HepG2 (cell line): ENCODE measurements around the gene RASA4B. TPM values are rescaled to one million over a fixed set of nuclear protein-coding genes. Genes with fewer than 3 reads are reported as not detected.

Experiments
- ATAC-seq: fragments of 200-7000 bp; cut with Tn5 transposase; 3 replicates; pipeline ENCODE4 v1.9.1; 2020; ENCODE audit warnings: mild to moderate bottlenecking, moderate library complexity
- BruUV-seq: library from RNA; stranded (reverse); fragments of 400-500 nt; replicated peaks from 2 replicates; lab custom pipeline; 2021; lab: Mats Ljungman, UMichigan
- CTCF ChIA-PET: fragments of 300-600 bp; formaldehyde crosslinking; extraction: SDS; loops from one replicate; lab custom pipeline; 2021; ENCODE audit warnings: low total read pairs, inconsistent platforms, low intra/inter-chr PET ratio; lab: Yijun Ruan, JAX
- POLR2A ChIA-PET: fragments of 350-600 bp; sonication (Branson Sonifier 250); formaldehyde crosslinking; loops from one replicate; lab custom pipeline; 2020; ENCODE audit warnings: antibody characterized with exemption, inconsistent platforms; lab: Yijun Ruan, JAX
- DNase-seq: peaks from one replicate; pipeline ENCODE4 v3.0.0-alpha.2; 2015; ENCODE audit warnings: low spot score
- FAIRE-seq: peaks from 3 replicates; lab custom pipeline; 2011; peaks lifted over from hg19 to GRCh38; lab: Jason Lieb, UNC
- H2AFZ ChIP-seq: one replicate; pipeline ENCODE4 v1.6.1; 2011; ENCODE audit warnings: low read length, inconsistent platforms
- H3K27ac ChIP-seq: fragments of 300-600 bp; 3 replicates; pipeline ENCODE4 v1.8.0; 2011; ENCODE audit warnings: mixed run types, mild to moderate bottlenecking, mixed read lengths, low read length, inconsistent platforms; ENCODE audit not compliant: insufficient read depth; ENCODE audit errors: extremely low read length
- H3K27me3 ChIP-seq, 2 experiments: fragments of 200-600 bp in 1 of 2; 2 replicates in 1 of 2; 3 replicates in 1 of 2; pipeline versions ENCODE4 v1.6.0 to v1.8.0; 2011; ENCODE audit warnings: low read length in 2 of 2, mild to moderate bottlenecking in 2 of 2, moderate library complexity in 2 of 2, inconsistent platforms in 1 of 2; ENCODE audit not compliant: insufficient read depth in 2 of 2, control insufficient read depth in 1 of 2
- H3K36me3 ChIP-seq, 2 experiments: fragments of 200-600 bp in 1 of 2; replicated peaks in 1 of 2; 2 replicates in 1 of 2; 3 replicates in 1 of 2; pipeline versions ENCODE4 v1.5.1 to v1.8.0; 2011; ENCODE audit warnings: low read length in 2 of 2, inconsistent platforms in 1 of 2; ENCODE audit not compliant: insufficient read depth in 2 of 2, control insufficient read depth in 1 of 2
- H3K4me1 ChIP-seq: 2 replicates; pipeline ENCODE4 v1.5.1; 2012; ENCODE audit warnings: low read length, inconsistent platforms; ENCODE audit not compliant: insufficient read depth
- H3K4me2 ChIP-seq: 2 replicates; pipeline ENCODE4 v1.6.0; 2011; ENCODE audit warnings: low read depth, low read length, inconsistent platforms
- H3K4me3 ChIP-seq, 3 experiments: fragments of 200-600 bp in 1 of 3; sonication (generic), shearing (Covaris generic) in 1 of 3; replicated peaks in 1 of 3; 2 replicates each; pipeline ENCODE4 v1.5.1; 2011 to 2016; ENCODE audit warnings: low read length in 3 of 3, inconsistent platforms in 2 of 3, low read depth in 2 of 3, mild to moderate bottlenecking in 2 of 3, control low read depth in 1 of 3, mixed read lengths in 1 of 3; ENCODE audit not compliant: insufficient read depth in 1 of 3
- H3K79me2 ChIP-seq: one replicate; pipeline ENCODE4 v1.6.1; 2011; ENCODE audit warnings: low read length, inconsistent platforms; ENCODE audit not compliant: insufficient read depth
- H3K9ac ChIP-seq: 2 replicates; pipeline ENCODE4 v1.6.0; 2011; ENCODE audit warnings: mild to moderate bottlenecking, low read depth, low read length, inconsistent platforms; ENCODE audit not compliant: insufficient read depth
- H3K9me3 ChIP-seq: 2 replicates; pipeline ENCODE4 v1.5.1; 2012; ENCODE audit warnings: mild to moderate bottlenecking, low read length
- H4K20me1 ChIP-seq: 2 replicates; pipeline ENCODE4 v1.6.0; 2011; ENCODE audit warnings: inconsistent platforms, mild to moderate bottlenecking, low read length, moderate library complexity; ENCODE audit not compliant: insufficient read depth
- CBX2 ChIP-seq, 2 experiments: fragments of 200-600 bp in 1 of 2; sonication (generic); formaldehyde crosslinking in 1 of 2; IDR thresholded peaks; 2 replicates each; pipeline versions ENCODE4 v1.7.0 to v1.8.1; 2018 to 2022; ENCODE audit warnings: low read depth in 2 of 2, low read length in 1 of 2, mild to moderate bottlenecking in 1 of 2, missing genetic modification reagents in 1 of 2
- DPF2 ChIP-seq: sonication (generic); formaldehyde crosslinking; IDR thresholded peaks from 2 replicates; pipeline ENCODE4 v1.4.0; 2020; ENCODE audit warnings: mild to moderate bottlenecking, low read depth, missing genetic modification reagents, borderline replicate concordance
- HNRNPL ChIP-seq: fragments of 200-400 bp; formaldehyde crosslinking; IDR thresholded peaks from 2 replicates; pipeline ENCODE4 v1.6.1; 2017; ENCODE audit warnings: mild to moderate bottlenecking, low read depth, low read length
- KDM6A ChIP-seq: IDR thresholded peaks from 2 replicates; pipeline ENCODE4 v1.6.1; 2016; ENCODE audit warnings: low read depth
- MEF2D ChIP-seq: sonication (generic); formaldehyde crosslinking; IDR thresholded peaks from 2 replicates; pipeline ENCODE4 v1.5.1; 2020; ENCODE audit warnings: mild to moderate bottlenecking, missing genetic modification reagents
- SOX5 ChIP-seq: IDR thresholded peaks from 2 replicates; pipeline ENCODE4 v1.6.1; 2016; ENCODE audit warnings: borderline replicate concordance
- STAG1 ChIP-seq: sonication (generic); formaldehyde crosslinking; IDR thresholded peaks from 2 replicates; pipeline ENCODE4 v1.4.0; 2020; ENCODE audit warnings: missing genetic modification reagents
- SUZ12 ChIP-seq: fragments of 150-350 bp; IDR thresholded peaks from 2 replicates; pipeline ENCODE4 v1.6.1; 2014; ENCODE audit warnings: low read depth, low read length
- ZNF7 ChIP-seq: IDR thresholded peaks from 2 replicates; pipeline ENCODE4 v1.6.1; 2016; ENCODE audit warnings: missing biosample characterization, missing genetic modification reagents
- ZNF816 ChIP-seq: sonication (generic); formaldehyde crosslinking; IDR thresholded peaks from 2 replicates; pipeline ENCODE4 v1.8.0; 2022; ENCODE audit warnings: missing genetic modification reagents, mild to moderate bottlenecking, borderline replicate concordance
- WGBS: methylation state at CpG from one replicate; pipeline ENCODE4 v1.1.6; 2017; ENCODE audit warnings: low lambda C conversion rate; 5-methylcytosine and 5-hydroxymethylcytosine counted together
- in situ Hi-C: cut with HindIII; loops from 2 replicates; pipeline ENCODE4 v1.10.0; 2017; ENCODE audit warnings: low pct_unique_long_range_greater_than_20kb; ENCODE audit not compliant: extremely low pct_ligation_motif_present
- intact Hi-C: fragments of 100-400 bp; cut with micrococcal nuclease; formaldehyde crosslinking; loops from one replicate; pipeline ENCODE4 v1.10.0; 2022; ENCODE audit not compliant: unreplicated experiment
- polyA plus RNA-seq, 8 experiments: library from polyadenylated mRNA; depleted of rRNA in 3 of 8; stranded (reverse) in 7 of 8; unstranded in 1 of 8; fragments of >200 nt; fragmentation: Illumina TruSeq in 4 of 8; extraction: Trizol in 4 of 8; gene quantifications; 2 replicates each; pipeline versions ENCODE4 v1.2.1 to v1.2.3, GENCODE V29; 2011 to 2016; ENCODE audit warnings: low read depth in 4 of 8, missing spikeins in 1 of 8, mixed read lengths in 1 of 8; ENCODE audit not compliant: insufficient read depth in 1 of 8
- total RNA-seq, 5 experiments: library from RNA; depleted of rRNA; stranded (reverse); fragments of >200 nt; fragmentation: Illumina TruSeq; extraction: Trizol; gene quantifications; 2 replicates each; pipeline ENCODE4 v1.2.3, GENCODE V29; 2016; ENCODE audit warnings: low read depth in 1 of 5
- TF ChIP-seq, protein P1 (sequence below): sonication (generic); formaldehyde crosslinking; IDR thresholded peaks from 2 replicates; pipeline ENCODE4 v1.5.0; 2020; ENCODE audit warnings: mild to moderate bottlenecking, missing genetic modification reagents, moderate library complexity
- TF ChIP-seq, protein P2 (sequence below): sonication (generic); formaldehyde crosslinking; IDR thresholded peaks from 2 replicates; pipeline ENCODE4 v1.5.1; 2020; ENCODE audit warnings: mild to moderate bottlenecking, missing genetic modification reagents

RASA4B gene
- total and polyA plus RNA-seq, 2 of the 13 experiments (the other 11 are each of a cell fraction or from before 2014, with no cell fraction given): 0.82 to 1.3 TPM

DNA sequence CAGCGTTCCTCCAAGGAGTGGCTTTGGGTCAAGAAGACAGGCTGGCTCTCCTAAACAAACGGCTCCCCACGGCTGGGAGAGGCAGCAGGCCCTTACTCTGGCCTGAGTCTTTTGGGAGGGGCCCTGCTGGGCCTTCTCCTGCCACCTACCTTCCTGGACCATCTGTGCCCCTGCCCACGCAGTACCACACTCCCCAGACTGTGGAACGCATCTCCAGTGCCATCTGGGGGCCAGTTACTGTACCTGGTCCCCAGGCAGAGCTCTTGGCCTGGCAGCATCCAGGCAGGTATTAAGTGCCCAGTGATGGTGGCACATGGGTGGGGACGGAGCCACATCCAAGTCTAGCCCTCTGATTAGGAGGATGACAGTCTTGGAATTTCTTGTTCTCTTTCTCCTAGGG, 67.3 kb downstream of the RASA4B start:
- DNase-seq: no peak
- intact Hi-C loops: no loop called here
- Histone ChIP-seq H3K4me3 (no peak overlapping the region), H3K9ac (no peak overlapping the region), H3K9me3 (no peaks in the 10 kb centered on the region), H3K4me2 (no peak overlapping the region), H2AFZ (no peak overlapping the region), H3K27me3 (no peaks in the 10 kb centered on the region), H3K27ac (no peak overlapping the region), H4K20me1 (no peaks in the 10 kb centered on the region), H3K4me1 (peaks cover 16% of the 10 kb centered on the region), H3K36me3 (no peaks in the 10 kb centered on the region), H3K79me2 (no peaks in the 10 kb centered on the region)
- FAIRE-seq: no peak
- BruUV-seq: no TSS peak
- in situ Hi-C loops: no loop called here
- TF ChIP-seq STAG1 (CRISPR knock-in tag) (peak; percentile 24; the same call in 1 of the 2 replicates), DPF2 (CRISPR knock-in tag) (no peak), HNRNPL (0 out of 2 replicates have a peak, but pooled peaks have one; percentile 66)
- TF ChIP-seq, protein P1, sequence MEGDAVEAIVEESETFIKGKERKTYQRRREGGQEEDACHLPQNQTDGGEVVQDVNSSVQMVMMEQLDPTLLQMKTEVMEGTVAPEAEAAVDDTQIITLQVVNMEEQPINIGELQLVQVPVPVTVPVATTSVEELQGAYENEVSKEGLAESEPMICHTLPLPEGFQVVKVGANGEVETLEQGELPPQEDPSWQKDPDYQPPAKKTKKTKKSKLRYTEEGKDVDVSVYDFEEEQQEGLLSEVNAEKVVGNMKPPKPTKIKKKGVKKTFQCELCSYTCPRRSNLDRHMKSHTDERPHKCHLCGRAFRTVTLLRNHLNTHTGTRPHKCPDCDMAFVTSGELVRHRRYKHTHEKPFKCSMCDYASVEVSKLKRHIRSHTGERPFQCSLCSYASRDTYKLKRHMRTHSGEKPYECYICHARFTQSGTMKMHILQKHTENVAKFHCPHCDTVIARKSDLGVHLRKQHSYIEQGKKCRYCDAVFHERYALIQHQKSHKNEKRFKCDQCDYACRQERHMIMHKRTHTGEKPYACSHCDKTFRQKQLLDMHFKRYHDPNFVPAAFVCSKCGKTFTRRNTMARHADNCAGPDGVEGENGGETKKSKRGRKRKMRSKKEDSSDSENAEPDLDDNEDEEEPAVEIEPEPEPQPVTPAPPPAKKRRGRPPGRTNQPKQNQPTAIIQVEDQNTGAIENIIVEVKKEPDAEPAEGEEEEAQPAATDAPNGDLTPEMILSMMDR: peak; percentile 41
- WGBS: 87% methylated on average over 3 of the region's 6 CpGs
- POLR2A ChIA-PET: no interaction called here
- ATAC-seq: 0 out of 3 replicates have a peak, but pooled peaks have one; percentile 15
- CTCF ChIA-PET: interaction anchor here (0.9 kb wide), 1 partner anchor 46 kb away, joined by 4 read pairs; no protein-coding TSS in a partner anchor

DNA sequence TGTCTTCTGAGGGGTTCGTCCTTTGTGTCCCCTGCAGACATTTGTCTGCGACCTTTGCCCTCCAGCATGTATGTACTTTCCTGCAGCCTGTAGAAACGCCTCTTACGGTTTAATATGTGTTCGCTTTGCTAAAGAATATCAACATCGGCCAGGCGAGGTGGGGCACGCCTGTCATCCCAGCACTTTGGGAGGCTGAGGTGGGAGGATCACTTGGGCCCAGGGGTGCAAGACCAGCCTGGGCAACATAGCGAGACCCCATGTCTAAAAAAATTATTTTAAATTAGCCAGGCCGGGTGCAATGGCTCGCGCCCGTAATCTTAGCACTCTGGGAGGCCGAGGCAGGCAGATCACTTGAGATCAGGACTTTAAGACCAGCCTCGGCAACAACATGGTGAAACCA, 68.4 kb downstream of the RASA4B start:
- ChIA-PET CTCF (no interaction called here), POLR2A (no interaction called here)
- H3K9me3 ChIP-seq: no peaks in the 10 kb centered on the region
- TF ChIP-seq MEF2D (CRISPR knock-in tag) (no peak), KDM6A (CRISPR knock-in tag) (no peak), CBX2 (IDR thresholded peaks at IDR 0.05; ENCODE audit: low read depth, low read length) (no peak), CBX2 (CRISPR knock-in tag; IDR thresholded peaks at IDR 0.05; ENCODE audit: low read depth) (no peak), SOX5 (CRISPR knock-in tag) (no peak), ZNF816 (no peak), ZNF7 (no peak), SUZ12 (no peak)
- TF ChIP-seq, protein P2, sequence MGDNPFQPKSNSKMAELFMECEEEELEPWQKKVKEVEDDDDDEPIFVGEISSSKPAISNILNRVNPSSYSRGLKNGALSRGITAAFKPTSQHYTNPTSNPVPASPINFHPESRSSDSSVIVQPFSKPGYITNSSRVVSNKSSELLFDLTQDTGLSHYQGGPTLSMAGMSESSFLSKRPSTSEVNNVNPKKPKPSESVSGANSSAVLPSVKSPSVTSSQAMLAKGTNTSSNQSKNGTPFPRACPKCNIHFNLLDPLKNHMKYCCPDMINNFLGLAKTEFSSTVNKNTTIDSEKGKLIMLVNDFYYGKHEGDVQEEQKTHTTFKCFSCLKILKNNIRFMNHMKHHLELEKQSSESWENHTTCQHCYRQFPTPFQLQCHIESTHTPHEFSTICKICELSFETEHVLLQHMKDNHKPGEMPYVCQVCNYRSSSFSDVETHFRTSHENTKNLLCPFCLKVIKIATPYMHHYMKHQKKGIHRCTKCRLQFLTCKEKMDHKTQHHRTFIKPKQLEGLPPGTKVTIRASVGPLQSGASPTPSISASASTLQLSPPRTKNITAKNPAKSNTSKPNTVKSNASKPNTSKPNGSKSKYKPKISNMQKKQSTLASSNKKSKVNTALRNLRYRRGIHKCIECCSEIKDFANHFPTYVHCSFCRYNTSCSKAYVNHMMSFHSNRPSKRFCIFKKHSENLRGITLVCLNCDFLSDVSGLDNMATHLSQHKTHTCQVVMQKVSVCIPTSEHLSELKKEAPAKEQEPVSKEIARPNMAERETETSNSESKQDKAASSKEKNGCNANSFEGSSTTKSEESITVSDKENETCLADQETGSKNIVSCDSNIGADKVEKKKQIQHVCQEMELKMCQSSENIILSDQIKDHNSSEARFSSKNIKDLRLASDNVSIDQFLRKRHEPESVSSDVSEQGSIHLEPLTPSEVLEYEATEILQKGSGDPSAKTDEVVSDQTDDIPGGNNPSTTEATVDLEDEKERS (CRISPR knock-in tag): no peak

More for the DNA sequence above, 68.4 kb downstream of the RASA4B start:
- H2AFZ ChIP-seq: no peak overlapping the region
- WGBS: 88% methylated on average over 15 of the region's 15 CpGs
- no peaks in the 10 kb centered on the region for H3K36me3 ChIP-seq
- H4K20me1 ChIP-seq: no peaks in the 10 kb centered on the region
- H3K9ac ChIP-seq: no peak overlapping the region
- H3K4me3 ChIP-seq: no peak overlapping the region
- FAIRE-seq (no peak), DNase-seq (no peak), ATAC-seq (no peak)
- in situ Hi-C loops (no loop called here), intact Hi-C loops (no loop called here)
- H3K27ac ChIP-seq: no peak overlapping the region
- no peak overlapping the region for H3K4me2 ChIP-seq
- no TSS peak for BruUV-seq
- no peaks in the 10 kb centered on the region for H3K27me3 ChIP-seq
- no peaks in the 10 kb centered on the region for H3K79me2 ChIP-seq
- H3K4me1 ChIP-seq: peaks cover 16% of the 10 kb centered on the region
